Activated CD4-positive, CD25-positive, alpha-beta regulatory T cell treated with anti-CD3 and anti-CD28 coated beads, Interleukin-2, amount 50 U/mL, for 24 hours (primary cell): ENCODE data around the gene SCGB1C2.

Experiments
- ATAC-seq, 2 donors: fragments of 150-1000 bp; cut with Tn5 transposase; one replicate each; pipeline ENCODE4 v1.10.0; 2021; ENCODE audit warnings: mild to moderate bottlenecking in 1 of 2, moderate library complexity in 1 of 2

The SCGB1C2 gene

GRCh38 chr17:172401-172800 is 35.0 kb downstream of the SCGB1C2 start:
- ATAC-seq, result no peak

- no peak for ATAC-seq
These were observed 36.0 kb downstream of the SCGB1C2 start for GRCh38 chr17:173166-173911.

GRCh38 chr17:177155-177554 is 39.8 kb downstream of the SCGB1C2 start:
- no peak for ATAC-seq

- ATAC-seq, result no peak
These were observed 40.4 kb downstream of the SCGB1C2 start for GRCh38 chr17:177762-178161.

- no peak for ATAC-seq
These were observed 41.1 kb downstream of the SCGB1C2 start for GRCh38 chr17:178292-179065.

- ATAC-seq, result no peak
These were observed 41.7 kb downstream of the SCGB1C2 start for GRCh38 chr17:179066-179432.

GRCh38 chr17:179781-180380 is 42.5 kb downstream of the SCGB1C2 start:
- ATAC-seq, result no peak

GRCh38 chr17:180381-181244 is 43.2 kb downstream of the SCGB1C2 start:
- ATAC-seq, result no peak

- peak; percentile 63 to 74 for ATAC-seq
These were observed 44.1 kb downstream of the SCGB1C2 start, which contains the start of gene DOC2B for GRCh38 chr17:181245-182049. Gene DOC2B, minus strand, starts transcription at chr17:181650. Its CDS starts 171 bp downstream, at chr17:181479.

- no peak for ATAC-seq
These were observed 44.8 kb downstream of the SCGB1C2 start for GRCh38 chr17:182050-182751.

GRCh38 chr17:183021-183420 is 45.7 kb downstream of the SCGB1C2 start:
- no peak for ATAC-seq

- peak in 1 of 2 donors; percentile 53 for ATAC-seq
These were observed 48.2 kb downstream of the SCGB1C2 start for GRCh38 chr17:185445-186138.

GRCh38 chr17:187130-187529 is 49.8 kb downstream of the SCGB1C2 start:
- no peak for ATAC-seq
